GM21825 (cell line): ENCODE results near the gene MED20.

Source experiments
- ATAC-seq: cut with Tn5 transposase; IDR thresholded peaks from one replicate; pipeline ENCODE4 v1.9.1; 2021; ENCODE audit warnings: mild to moderate bottlenecking, moderate library complexity; ENCODE audit not compliant: unreplicated experiment

Gene MED20

DNA sequence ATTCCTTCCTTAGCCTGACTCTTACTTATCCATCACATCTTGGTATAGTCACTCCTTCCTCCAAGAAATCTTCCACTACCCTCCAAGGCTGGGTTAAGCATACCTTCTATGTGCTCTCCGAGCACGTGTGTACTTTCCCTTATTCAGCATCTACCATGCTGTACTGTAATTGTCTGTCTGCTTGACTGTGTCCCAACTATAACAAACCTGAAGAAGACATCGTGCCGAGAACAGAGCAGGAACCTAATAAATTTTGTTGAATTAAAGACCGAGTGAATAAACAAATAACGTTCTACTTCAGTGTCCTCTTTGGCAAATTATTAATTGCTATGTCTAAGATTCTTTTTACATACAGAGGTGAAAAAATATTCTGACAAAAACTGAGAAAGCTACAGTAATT, 61.6 kb downstream of the MED20 start:
- ATAC-seq, result no peak

- no peak for ATAC-seq
These were observed 62.2 kb downstream of the MED20 start for GRCh38 chr6:41858703-41859102.
